PFSK-1 (cell line): ENCODE results near the gene SFXN2.

Source experiments
- FOXP2 ChIP-seq: optimal IDR thresholded peaks from 2 replicates; pipeline ENCODE3; 2011; ENCODE audit warnings: borderline replicate concordance, control low read depth, inconsistent platforms; ENCODE audit not compliant: insufficient read depth; ENCODE audit errors: extremely low read length, extremely low read depth
- POLR2AphosphoS5 ChIP-seq: IDR thresholded peaks from 2 replicates; pipeline ENCODE4 v1.6.1; 2012; ENCODE audit warnings: low read depth, mild to moderate bottlenecking, control low read depth, low read length, moderate library complexity
- REST ChIP-seq, 2 experiments: IDR thresholded peaks; 2 replicates each; pipeline versions ENCODE4 v1.6.1 to v1.8.0; 2011 to 2012; ENCODE audit warnings: low read depth in 2 of 2, low read length in 2 of 2, control low read depth in 1 of 2, inconsistent platforms in 1 of 2, mild to moderate bottlenecking in 1 of 2, moderate library complexity in 1 of 2; ENCODE audit not compliant: insufficient read depth in 1 of 2
- SIN3A ChIP-seq: IDR thresholded peaks from 2 replicates; pipeline ENCODE4 v1.6.1; 2012; ENCODE audit warnings: mild to moderate bottlenecking, low read length, moderate library complexity, borderline replicate concordance; ENCODE audit not compliant: insufficient read depth
- TAF1 ChIP-seq: IDR thresholded peaks from 2 replicates; pipeline ENCODE4 v1.6.1; 2012; ENCODE audit warnings: low read length, control low read depth, borderline replicate concordance; ENCODE audit not compliant: insufficient read depth

The SFXN2 gene

GRCh38 chr10:102777711-102778453 lies 63.4 kb downstream of the SFXN2 start:
- TF ChIP-seq POLR2AphosphoS5 (no peak), SIN3A (no peak), FOXP2 (no peak), TAF1 (no peak), REST (IDR thresholded peaks at IDR 0.05; ENCODE audit: insufficient read depth in 1 of 2, low read depth in 2 of 2, low read length in 2 of 2) (no peak)

- no peak for TF ChIP-seq REST (IDR thresholded peaks at IDR 0.05; ENCODE audit: insufficient read depth in 1 of 2, low read depth in 2 of 2, low read length in 2 of 2)
- no peak for TF ChIP-seq SIN3A
- no peak for TF ChIP-seq TAF1
- no peak for TF ChIP-seq FOXP2
- TF ChIP-seq POLR2AphosphoS5 = no peak
These were observed 64.3 kb downstream of the SFXN2 start for GRCh38 chr10:102778781-102779180.

- TF ChIP-seq REST (IDR thresholded peaks at IDR 0.05; ENCODE audit: insufficient read depth in 1 of 2, low read depth in 2 of 2, low read length in 2 of 2) = no peak
- TF ChIP-seq POLR2AphosphoS5 = no peak
- TF ChIP-seq FOXP2 = no peak
- no peak for TF ChIP-seq SIN3A
- no peak for TF ChIP-seq TAF1
These were observed 65.5 kb downstream of the SFXN2 start for GRCh38 chr10:102779680-102780526.

GRCh38 chr10:102780527-102780808 lies 66.0 kb downstream of the SFXN2 start:
- TF ChIP-seq SIN3A (no peak), REST (IDR thresholded peaks at IDR 0.05; ENCODE audit: insufficient read depth in 1 of 2, low read depth in 2 of 2, low read length in 2 of 2) (no peak), POLR2AphosphoS5 (no peak), FOXP2 (no peak), TAF1 (no peak)
